ENCODE results near the gene SLC35F3.

DNA sequence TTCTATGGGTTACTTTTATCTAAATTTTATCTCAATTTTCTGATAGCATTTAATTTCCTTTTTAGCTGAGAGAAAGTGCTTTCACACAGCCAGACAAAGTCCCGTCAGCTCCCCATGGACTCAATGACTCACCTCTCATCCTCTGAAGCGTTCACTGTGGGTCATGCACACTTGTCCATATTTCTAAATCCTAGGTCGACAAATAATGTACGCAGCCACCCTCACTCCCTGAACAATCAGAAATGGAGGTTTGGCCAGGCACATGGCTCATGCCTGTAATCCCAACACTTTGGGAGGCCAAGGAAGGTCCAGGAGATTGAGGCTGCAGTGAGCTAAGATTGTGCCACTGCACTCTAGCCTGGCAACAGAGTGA is 426.4 kb downstream of the SLC35F3 start:
- TF ChIP-seq, protein P1, sequence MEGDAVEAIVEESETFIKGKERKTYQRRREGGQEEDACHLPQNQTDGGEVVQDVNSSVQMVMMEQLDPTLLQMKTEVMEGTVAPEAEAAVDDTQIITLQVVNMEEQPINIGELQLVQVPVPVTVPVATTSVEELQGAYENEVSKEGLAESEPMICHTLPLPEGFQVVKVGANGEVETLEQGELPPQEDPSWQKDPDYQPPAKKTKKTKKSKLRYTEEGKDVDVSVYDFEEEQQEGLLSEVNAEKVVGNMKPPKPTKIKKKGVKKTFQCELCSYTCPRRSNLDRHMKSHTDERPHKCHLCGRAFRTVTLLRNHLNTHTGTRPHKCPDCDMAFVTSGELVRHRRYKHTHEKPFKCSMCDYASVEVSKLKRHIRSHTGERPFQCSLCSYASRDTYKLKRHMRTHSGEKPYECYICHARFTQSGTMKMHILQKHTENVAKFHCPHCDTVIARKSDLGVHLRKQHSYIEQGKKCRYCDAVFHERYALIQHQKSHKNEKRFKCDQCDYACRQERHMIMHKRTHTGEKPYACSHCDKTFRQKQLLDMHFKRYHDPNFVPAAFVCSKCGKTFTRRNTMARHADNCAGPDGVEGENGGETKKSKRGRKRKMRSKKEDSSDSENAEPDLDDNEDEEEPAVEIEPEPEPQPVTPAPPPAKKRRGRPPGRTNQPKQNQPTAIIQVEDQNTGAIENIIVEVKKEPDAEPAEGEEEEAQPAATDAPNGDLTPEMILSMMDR (conservative IDR thresholded peaks at IDR 0.05; ENCODE audit: low read length), result no peak
- no peak for TF ChIP-seq EZH2phosphoT487 (IDR thresholded peaks at IDR 0.05; ENCODE audit: borderline replicate concordance, low read depth, low read length)
